ENCODE data around the gene ASCC3.

DNA sequence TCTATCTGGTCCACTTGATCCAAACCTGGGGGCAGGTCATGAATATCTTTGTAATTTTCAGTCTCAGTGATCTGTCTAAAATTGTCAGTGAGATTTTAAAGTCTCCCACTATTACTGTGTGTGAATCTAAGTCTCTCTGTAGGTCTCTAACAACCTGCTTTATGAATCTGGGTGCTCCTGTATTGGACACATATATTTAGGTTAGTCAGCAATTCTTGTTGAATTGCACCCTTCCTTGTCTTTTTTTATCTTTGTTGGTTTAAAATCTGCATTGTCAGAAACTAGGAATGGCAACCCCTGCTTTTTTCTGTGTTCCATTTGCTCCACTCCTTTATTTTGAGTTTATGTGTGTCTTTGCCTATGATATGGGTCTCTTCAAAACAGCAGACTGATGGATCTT is 140.7 kb downstream of the ASCC3 start:
- TF ChIP-seq CTCF (IDR thresholded peaks at IDR 0.05) (no peak), EZH2phosphoT487 (IDR thresholded peaks at IDR 0.05) (no peak)

Measured in neural progenitor cell (in vitro differentiated cells).